ENCODE measurements around the gene GADD45A. TPM values are rescaled to one million over a fixed set of nuclear protein-coding genes. Genes with fewer than 3 reads are reported as not detected.

The GADD45A gene
- total and polyA plus RNA-seq, 9 of the 15 experiments (the other 6 are each of a cell fraction or from before 2014, with no cell fraction given), result 21.3 to 156 (median 62.1) TPM

DNA sequence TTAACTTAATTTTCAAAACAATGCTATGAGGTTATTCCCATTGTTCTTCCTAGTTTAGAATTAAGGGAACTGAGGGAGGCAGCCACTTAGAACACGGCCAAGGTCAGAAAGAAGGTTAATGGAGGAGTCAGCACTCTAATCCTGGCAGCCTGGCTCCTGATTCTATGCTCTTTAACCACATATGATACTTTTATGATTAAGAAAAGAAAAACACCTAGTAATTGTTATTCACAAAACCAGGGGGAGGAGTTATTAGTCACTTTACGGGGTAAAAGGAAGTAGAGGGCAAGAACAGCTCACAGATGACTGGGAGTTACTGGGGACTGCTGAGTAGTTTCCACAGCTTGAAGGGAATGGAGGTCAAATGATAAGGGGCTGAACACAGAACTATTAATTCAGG, 38.6 kb downstream of the GADD45A start (continued):
- TF ChIP-seq, protein P1, sequence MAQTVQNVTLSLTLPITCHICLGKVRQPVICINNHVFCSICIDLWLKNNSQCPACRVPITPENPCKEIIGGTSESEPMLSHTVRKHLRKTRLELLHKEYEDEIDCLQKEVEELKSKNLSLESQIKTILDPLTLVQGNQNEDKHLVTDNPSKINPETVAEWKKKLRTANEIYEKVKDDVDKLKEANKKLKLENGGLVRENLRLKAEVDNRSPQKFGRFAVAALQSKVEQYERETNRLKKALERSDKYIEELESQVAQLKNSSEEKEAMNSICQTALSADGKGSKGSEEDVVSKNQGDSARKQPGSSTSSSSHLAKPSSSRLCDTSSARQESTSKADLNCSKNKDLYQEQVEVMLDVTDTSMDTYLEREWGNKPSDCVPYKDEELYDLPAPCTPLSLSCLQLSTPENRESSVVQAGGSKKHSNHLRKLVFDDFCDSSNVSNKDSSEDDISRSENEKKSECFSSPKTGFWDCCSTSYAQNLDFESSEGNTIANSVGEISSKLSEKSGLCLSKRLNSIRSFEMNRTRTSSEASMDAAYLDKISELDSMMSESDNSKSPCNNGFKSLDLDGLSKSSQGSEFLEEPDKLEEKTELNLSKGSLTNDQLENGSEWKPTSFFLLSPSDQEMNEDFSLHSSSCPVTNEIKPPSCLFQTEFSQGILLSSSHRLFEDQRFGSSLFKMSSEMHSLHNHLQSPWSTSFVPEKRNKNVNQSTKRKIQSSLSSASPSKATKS (CRISPR knock-in tag; IDR thresholded peaks at IDR 0.05), result no peak
- TF ChIP-seq DACH1 (IDR thresholded peaks at IDR 0.05; ENCODE audit: partially characterized antibody), result peak; percentile 59
- TF ChIP-seq ZKSCAN8 (CRISPR knock-in tag; IDR thresholded peaks at IDR 0.05), result no peak
- TF ChIP-seq, protein P2, sequence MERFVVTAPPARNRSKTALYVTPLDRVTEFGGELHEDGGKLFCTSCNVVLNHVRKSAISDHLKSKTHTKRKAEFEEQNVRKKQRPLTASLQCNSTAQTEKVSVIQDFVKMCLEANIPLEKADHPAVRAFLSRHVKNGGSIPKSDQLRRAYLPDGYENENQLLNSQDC (CRISPR knock-in tag; IDR thresholded peaks at IDR 0.05), result no peak
- TF ChIP-seq HOXB6 (CRISPR knock-in tag; IDR thresholded peaks at IDR 0.05; ENCODE audit: borderline replicate concordance), result no peak
- no peak for TF ChIP-seq MEF2A (IDR thresholded peaks at IDR 0.05; ENCODE audit: control insufficient read depth, low read depth, low read length)
- TF ChIP-seq CCNT2 (IDR thresholded peaks at IDR 0.05; ENCODE audit: borderline replicate concordance, extremely low read depth, insufficient read length, low read depth, low read length), result no peak
- TF ChIP-seq ZNF282 (CRISPR knock-in tag; IDR thresholded peaks at IDR 0.05), result no peak
- TF ChIP-seq, protein P3, sequence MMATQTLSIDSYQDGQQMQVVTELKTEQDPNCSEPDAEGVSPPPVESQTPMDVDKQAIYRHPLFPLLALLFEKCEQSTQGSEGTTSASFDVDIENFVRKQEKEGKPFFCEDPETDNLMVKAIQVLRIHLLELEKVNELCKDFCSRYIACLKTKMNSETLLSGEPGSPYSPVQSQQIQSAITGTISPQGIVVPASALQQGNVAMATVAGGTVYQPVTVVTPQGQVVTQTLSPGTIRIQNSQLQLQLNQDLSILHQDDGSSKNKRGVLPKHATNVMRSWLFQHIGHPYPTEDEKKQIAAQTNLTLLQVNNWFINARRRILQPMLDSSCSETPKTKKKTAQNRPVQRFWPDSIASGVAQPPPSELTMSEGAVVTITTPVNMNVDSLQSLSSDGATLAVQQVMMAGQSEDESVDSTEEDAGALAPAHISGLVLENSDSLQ (IDR thresholded peaks at IDR 0.05), result no peak
- no peak for TF ChIP-seq CSDE1 (IDR thresholded peaks at IDR 0.05)
- no peak for TF ChIP-seq ZFP36 (IDR thresholded peaks at IDR 0.05; ENCODE audit: low read depth, low read length, partially characterized antibody)
- TF ChIP-seq ZC3H11A (IDR thresholded peaks at IDR 0.05; ENCODE audit: low read depth, low read length), result no peak
- 0 out of 2 replicates have a peak, but pooled peaks have one; percentile 17 for TF ChIP-seq SOX6 (IDR thresholded peaks at IDR 0.05)
- TF ChIP-seq ADNP (tag; IDR thresholded peaks at IDR 0.05), result no peak
- TF ChIP-seq, protein P4, sequence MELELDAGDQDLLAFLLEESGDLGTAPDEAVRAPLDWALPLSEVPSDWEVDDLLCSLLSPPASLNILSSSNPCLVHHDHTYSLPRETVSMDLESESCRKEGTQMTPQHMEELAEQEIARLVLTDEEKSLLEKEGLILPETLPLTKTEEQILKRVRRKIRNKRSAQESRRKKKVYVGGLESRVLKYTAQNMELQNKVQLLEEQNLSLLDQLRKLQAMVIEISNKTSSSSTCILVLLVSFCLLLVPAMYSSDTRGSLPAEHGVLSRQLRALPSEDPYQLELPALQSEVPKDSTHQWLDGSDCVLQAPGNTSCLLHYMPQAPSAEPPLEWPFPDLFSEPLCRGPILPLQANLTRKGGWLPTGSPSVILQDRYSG (tag; conservative IDR thresholded peaks at IDR 0.05; ENCODE audit: low read depth), result no peak
- TF ChIP-seq CBX5 (IDR thresholded peaks at IDR 0.05; ENCODE audit: borderline replicate concordance, low read depth), result no peak
- TF ChIP-seq, protein P5, sequence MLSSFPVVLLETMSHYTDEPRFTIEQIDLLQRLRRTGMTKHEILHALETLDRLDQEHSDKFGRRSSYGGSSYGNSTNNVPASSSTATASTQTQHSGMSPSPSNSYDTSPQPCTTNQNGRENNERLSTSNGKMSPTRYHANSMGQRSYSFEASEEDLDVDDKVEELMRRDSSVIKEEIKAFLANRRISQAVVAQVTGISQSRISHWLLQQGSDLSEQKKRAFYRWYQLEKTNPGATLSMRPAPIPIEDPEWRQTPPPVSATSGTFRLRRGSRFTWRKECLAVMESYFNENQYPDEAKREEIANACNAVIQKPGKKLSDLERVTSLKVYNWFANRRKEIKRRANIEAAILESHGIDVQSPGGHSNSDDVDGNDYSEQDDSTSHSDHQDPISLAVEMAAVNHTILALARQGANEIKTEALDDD (IDR thresholded peaks at IDR 0.05), result peak; percentile 75; the same call in 1 of the 2 replicates
- TF ChIP-seq, protein P6, sequence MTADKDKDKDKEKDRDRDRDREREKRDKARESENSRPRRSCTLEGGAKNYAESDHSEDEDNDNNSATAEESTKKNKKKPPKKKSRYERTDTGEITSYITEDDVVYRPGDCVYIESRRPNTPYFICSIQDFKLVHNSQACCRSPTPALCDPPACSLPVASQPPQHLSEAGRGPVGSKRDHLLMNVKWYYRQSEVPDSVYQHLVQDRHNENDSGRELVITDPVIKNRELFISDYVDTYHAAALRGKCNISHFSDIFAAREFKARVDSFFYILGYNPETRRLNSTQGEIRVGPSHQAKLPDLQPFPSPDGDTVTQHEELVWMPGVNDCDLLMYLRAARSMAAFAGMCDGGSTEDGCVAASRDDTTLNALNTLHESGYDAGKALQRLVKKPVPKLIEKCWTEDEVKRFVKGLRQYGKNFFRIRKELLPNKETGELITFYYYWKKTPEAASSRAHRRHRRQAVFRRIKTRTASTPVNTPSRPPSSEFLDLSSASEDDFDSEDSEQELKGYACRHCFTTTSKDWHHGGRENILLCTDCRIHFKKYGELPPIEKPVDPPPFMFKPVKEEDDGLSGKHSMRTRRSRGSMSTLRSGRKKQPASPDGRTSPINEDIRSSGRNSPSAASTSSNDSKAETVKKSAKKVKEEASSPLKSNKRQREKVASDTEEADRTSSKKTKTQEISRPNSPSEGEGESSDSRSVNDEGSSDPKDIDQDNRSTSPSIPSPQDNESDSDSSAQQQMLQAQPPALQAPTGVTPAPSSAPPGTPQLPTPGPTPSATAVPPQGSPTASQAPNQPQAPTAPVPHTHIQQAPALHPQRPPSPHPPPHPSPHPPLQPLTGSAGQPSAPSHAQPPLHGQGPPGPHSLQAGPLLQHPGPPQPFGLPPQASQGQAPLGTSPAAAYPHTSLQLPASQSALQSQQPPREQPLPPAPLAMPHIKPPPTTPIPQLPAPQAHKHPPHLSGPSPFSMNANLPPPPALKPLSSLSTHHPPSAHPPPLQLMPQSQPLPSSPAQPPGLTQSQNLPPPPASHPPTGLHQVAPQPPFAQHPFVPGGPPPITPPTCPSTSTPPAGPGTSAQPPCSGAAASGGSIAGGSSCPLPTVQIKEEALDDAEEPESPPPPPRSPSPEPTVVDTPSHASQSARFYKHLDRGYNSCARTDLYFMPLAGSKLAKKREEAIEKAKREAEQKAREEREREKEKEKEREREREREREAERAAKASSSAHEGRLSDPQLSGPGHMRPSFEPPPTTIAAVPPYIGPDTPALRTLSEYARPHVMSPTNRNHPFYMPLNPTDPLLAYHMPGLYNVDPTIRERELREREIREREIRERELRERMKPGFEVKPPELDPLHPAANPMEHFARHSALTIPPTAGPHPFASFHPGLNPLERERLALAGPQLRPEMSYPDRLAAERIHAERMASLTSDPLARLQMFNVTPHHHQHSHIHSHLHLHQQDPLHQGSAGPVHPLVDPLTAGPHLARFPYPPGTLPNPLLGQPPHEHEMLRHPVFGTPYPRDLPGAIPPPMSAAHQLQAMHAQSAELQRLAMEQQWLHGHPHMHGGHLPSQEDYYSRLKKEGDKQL (CRISPR knock-in tag; IDR thresholded peaks at IDR 0.05; ENCODE audit: borderline replicate concordance), result no peak
